Measurements from ENCODE around the gene PRMT1.
A peak's percentile ranks its signal among the peaks of the same experiment; 100 is the strongest.

PRMT1 gene

DNA sequence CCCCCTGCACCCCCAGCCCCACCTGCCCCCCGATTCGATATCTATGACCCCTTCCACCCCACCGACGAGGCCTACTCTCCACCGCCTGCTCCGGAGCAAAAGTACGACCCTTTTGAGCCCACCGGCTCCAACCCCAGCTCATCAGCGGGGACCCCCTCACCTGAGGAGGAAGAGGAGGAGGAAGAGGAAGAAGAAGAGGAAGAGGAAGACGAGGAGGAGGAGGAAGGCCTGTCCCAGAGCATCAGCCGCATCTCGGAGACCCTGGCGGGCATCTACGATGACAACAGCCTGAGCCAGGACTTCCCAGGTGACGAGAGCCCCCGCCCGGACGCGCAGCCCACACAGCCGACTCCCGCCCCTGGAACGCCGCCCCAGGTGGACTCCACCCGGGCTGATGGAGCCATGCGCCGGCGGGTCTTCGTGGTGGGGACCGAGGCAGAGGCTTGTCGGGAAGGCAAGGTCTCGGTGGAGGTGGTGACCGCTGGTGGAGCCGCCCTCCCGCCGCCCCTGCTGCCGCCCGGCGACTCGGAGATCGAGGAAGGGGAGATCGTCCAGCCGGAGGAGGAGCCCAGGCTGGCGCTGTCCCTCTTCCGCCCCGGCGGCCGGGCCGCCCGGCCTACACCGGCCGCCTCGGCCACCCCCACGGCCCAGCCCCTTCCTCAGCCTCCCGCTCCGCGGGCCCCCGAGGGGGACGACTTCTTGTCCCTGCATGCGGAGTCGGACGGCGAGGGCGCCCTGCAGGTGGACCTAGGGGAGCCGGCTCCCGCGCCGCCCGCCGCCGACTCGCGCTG lies 25.8 kb upstream of the PRMT1 start:
- no peak for DNase-seq (ENCODE audit: low read depth, low spot score)

DNA sequence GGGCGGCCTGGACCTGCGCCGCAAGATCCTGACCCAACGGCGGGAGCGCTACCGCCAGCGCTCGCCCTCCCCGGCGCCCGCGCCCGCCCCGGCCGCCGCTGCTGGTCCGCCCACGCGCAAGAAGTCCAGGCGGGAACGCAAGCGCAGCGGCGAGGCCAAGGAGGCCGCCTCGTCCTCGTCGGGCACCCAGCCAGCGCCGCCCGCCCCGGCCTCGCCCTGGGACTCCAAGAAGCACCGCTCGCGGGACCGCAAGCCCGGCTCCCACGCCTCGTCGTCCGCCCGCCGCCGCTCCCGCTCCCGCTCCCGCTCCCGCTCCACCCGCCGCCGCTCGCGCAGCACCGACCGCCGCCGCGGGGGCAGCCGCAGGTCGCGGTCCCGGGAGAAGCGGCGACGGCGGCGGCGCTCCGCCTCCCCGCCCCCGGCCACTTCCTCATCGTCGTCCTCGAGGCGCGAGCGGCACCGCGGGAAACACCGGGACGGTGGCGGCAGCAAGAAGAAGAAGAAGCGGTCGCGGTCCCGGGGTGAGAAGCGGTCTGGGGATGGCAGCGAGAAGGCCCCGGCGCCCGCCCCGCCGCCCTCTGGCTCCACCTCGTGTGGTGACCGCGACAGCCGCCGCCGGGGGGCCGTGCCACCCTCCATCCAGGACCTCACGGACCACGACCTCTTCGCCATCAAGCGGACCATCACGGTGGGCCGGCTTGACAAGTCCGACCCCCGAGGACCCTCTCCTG lies 25.1 kb upstream of the PRMT1 start:
- DNase-seq (ENCODE audit: low read depth, low spot score) = no peak

DNA sequence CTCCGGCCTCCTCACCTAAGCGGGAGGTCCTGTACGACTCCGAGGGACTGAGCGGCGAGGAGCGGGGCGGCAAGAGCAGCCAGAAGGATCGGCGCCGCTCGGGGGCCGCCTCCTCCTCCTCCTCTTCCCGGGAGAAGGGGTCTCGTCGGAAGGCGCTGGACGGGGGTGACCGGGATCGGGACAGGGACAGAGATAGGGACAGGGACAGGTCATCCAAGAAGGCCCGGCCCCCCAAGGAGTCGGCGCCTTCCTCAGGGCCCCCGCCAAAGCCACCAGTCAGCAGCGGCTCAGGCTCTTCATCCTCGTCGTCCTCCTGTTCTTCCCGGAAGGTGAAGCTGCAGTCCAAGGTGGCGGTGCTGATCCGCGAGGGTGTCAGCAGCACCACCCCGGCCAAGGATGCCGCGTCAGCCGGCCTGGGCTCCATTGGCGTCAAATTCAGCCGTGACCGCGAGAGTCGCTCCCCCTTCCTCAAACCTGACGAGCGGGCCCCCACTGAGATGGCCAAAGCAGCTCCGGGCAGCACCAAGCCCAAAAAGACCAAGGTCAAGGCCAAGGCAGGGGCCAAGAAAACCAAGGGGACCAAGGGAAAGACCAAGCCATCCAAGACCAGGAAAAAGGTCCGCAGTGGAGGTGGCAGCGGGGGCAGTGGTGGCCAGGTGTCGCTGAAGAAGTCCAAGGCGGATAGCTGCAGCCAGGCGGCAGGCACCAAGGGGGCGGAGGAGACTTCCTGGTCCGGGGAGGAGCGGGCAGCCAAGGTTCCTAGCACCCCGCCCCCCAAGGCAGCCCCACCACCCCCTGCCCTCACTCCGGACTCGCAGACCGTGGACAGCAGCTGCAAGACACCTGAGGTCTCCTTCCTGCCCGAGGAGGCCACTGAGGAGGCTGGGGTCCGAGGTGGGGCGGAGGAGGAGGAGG lies 24.3 kb upstream of the PRMT1 start:
- DNase-seq (ENCODE audit: low read depth, low spot score) = no peak

DNA sequence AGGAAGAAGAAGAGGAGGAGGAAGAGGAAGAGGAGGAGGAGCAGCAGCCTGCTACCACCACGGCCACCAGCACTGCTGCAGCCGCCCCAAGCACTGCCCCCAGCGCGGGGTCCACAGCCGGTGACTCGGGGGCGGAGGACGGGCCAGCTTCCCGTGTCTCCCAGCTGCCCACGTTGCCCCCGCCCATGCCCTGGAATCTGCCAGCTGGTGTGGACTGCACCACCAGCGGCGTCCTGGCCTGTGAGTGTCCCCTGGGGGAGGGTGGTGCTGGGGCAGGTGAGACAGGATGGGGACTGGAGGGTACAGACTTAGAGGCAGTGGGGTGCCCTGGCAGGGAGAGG lies 23.6 kb upstream of the PRMT1 start:
- DNase-seq (ENCODE audit: low read depth, low spot score) = no peak

DNA sequence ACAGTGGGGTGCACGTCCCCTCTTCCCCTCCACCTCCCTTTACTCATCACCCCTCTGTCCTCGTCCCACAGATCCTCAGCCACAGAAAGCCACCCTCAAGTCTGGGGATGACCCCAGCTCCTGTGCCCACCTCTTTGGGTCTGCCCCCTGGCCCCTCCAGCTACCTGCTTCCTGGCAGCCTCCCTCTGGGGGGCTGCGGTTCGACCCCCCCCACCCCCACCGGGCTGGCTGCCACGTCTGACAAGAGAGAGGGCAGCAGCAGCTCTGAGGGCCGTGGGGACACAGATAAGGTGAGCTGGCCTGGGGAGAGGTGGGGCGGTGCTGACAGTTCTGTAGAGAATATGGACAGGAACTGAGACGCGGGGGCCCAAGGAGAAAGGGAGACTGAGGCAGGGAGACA lies 22.5 kb upstream of the PRMT1 start:
- DNase-seq (ENCODE audit: low read depth, low spot score) = no peak

DNA sequence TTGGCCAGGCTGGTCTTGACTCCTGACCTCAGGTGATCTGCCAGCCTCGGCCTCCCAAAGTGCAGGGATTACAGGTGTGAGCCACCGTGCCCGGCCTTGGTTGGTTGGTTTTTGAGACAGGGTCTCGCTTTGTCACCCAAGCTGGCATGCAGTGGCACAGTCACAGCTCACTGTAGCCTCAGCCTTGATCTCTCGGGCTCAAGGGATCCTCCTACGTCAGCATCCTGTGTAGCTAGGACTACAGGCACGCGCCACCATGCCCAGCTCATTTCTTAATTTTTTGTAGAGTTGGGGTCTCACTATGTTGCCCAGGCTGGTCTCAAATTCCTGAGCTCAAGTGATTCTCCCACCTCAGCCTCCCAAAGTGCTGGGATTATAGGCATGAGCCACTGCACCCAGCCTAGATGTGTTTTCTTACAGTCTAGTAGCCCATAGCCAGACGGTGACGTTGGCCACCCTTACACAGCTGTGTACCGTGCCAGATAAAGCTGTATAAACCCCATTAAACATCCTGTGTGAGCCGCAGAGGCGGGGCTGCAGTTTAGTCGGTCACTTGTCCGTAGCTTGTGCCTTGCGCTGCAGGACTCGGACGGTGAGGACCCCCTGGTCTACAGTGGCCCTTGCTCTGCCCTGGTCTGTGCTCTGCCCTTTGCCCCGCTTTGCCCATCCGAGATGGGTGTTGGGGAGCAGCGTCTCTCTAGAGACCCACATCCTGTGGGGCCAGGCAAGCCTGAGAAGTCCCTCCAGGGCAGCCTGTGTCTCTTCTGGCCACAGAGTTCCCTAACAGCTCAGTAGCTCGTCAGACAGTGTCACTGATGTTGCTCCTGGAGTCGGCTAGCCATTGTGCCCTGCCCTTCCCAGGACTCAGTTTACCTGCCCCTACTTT lies 21.3 kb upstream of the PRMT1 start:
- DNase-seq (ENCODE audit: low read depth, low spot score) = no peak

DNA sequence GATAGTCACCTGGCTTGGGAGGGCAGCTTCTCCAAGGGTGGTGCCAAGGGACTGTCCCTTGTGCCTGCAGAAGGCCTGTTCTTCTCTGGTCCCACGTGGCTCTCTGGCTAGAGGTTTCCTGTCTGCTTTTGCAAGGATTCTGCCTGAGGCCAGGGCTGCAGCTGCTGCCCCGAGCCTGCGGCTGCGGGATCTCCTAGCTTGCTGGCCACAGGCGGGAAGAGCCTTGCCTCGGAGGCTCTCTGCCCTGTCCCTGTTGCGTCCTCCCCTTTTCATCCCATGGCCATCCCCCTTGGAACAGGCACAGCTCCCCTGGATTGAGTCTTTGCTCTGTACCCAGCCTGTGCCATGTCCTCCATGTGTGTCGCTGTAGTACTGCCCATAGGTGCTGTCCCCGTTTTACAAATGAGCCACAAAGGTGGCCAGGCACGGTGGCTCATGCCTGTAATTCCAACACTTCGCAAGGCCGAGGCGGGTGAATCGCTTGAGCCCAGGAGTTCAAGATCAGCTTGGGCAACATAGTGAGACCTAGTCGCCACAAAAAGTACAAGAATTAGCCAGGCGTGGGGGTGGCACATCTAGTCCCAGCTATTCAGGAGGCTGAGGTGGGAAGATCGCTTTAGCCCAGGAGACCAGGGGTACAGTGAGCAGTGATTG lies 20.5 kb upstream of the PRMT1 start:
- DNase-seq (ENCODE audit: low read depth, low spot score) = no peak

DNA sequence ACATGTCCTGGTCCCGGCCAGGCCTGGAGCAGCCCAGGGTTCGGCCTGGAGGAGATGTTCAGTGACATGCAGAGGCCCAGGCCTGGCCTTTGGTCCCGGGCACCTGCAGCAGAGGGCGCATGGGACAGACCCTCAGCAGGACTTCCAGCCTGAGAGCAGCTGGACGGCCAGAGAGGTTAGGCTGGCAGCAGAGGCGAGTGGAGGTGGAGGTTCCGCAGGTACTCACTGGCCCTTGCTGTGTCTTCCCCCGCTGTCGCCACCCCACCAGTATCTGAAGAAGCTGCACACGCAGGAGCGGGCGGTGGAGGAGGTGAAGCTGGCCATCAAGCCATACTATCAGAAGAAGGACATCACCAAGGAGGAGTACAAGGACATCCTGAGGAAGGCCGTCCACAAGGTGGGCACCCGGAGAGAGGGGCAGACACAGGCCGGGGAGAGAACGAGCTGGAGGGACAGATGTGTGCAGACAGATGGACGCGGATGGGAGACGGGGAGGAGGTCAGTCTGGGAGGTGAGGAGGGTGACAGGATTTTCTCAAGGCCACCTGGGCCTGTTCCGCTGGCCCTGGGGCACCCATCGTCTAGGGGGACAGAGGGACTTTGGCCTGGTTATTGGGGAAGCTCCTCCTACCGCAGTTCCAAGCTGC lies 19.5 kb upstream of the PRMT1 start:
- DNase-seq (ENCODE audit: low read depth, low spot score) = no peak

DNA sequence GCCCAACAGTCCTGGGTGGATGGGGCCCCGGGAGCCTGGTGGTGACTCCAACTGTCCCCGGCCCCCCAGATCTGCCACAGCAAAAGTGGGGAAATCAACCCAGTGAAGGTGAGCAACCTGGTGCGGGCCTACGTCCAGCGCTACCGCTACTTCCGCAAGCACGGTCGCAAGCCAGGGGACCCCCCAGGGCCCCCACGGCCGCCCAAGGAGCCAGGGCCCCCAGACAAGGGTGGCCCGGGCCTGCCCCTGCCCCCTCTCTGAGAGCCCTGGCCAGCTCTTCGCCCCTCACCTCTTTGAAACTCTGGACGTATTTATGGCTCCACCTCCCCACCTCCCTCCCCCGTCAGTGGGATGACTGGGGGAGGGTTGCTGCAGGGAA lies 18.9 kb upstream of the PRMT1 start:
- DNase-seq (ENCODE audit: low read depth, low spot score) = no peak

DNA sequence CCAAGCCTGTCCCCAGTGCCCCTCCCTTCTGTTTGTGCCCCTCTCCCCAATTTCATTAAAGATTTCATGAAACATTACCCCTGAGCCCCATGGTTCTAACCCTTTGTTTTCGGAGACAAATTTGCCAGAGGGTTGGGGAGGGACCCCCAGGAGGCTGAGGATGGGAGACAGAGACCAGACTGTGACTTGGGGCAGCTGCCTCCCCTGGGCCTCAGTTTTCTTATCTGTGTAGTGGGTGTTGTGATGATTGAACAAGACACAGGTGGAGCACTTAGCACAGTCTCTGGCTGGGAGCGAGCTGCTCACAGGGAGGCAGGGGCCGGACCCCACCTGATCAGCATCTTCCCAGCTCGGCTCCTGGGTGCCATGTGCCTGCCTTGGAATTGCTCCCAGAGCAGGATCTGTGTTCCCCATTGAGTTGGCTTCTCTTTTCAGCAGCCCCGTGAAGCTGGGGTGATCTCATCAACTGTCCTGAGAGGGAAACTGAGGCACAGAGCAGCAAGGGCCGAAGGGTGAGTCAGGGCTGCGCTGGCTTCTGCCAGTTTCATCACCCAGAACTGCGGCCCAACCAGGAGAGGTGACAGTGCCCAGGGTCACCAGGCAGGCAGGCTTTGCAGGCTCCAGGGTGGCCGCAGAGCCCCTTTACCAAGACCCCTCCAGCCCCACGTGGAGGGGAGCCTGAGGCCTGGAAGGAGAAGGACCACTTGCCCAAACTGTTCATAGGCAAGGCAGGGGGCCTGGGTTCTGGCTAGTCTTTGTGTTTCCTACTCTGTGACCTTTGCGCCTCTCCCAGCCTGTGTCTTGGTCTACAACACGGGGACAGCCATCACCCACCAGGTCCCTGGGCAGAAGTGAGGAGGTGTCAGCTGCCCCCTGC lies 18.3 kb upstream of the PRMT1 start:
- DNase-seq (ENCODE audit: low read depth, low spot score) = no peak

DNA sequence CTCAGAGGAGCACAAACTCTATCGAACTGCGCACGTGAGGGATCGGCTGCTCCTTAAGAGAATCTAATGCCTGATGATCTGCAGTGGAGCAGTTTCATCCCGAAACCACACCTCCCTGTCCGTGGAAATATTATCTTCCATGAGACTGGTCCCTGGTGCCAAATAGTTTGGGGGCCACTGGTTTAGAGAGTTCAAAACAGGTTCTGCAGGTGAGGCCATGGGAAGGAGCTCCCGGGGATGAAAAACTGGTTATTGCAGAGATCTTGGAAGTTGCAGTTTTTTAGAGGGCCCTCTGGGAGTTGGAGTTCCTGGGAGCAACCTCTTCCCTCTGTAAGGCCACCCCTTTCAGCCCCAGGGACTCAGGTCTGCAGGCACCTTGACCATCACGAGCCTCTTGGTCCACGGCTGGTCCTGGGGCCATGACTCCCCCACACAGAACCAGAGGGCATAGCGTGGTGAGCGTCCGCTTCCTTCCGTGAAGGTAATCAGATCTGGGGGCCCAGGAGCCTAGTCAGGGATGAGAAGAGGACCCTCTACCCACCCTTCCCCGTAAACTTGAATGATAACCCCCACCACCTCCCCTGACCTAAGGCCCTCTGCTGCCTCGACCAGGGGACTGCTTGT lies 16.6 kb upstream of the PRMT1 start:
- no peak for DNase-seq (ENCODE audit: low read depth, low spot score)

DNA sequence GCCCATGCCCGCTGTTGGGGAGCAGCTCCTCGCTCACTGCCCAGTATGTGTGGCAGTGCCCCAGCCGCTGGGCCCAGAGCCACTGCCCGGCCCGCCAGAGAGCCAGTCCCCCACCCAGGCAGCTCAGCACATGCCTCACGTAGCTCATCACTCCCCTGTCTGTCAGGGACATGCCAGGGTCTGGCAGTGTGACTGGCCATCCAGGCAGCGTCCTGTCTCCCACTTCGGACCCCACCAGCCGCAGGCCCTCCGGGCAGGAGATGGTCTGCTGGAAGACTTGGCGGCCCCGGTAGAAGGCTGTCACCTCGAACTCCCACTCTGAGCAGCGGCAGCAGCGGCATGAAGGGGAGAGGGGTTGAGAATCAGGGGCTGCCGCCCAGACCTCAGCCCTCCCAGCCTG lies 15.1 kb upstream of the PRMT1 start:
- DNase-seq (ENCODE audit: low read depth, low spot score) = no peak

DNA sequence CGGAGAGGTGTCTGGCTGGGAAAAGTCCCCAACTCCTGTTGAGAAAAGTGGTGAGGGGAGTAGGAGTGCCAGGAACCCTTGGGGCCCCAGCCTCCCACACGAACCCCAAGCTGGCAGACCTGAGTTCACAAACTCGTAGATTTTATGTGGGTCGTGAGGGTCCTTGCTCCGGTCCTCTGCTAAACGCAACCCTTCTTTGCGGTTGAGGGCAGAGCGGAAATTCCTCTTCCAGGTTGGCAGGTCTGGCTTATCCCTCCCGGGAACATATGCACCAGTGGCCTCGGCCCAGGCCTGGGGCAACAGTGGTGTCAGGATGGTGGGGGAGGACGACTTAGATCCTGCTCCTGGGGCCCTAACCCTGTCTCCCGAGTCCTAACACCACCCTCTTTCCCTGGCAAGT lies 13.8 kb upstream of the PRMT1 start:
- DNase-seq (ENCODE audit: low read depth, low spot score) = no peak

DNA sequence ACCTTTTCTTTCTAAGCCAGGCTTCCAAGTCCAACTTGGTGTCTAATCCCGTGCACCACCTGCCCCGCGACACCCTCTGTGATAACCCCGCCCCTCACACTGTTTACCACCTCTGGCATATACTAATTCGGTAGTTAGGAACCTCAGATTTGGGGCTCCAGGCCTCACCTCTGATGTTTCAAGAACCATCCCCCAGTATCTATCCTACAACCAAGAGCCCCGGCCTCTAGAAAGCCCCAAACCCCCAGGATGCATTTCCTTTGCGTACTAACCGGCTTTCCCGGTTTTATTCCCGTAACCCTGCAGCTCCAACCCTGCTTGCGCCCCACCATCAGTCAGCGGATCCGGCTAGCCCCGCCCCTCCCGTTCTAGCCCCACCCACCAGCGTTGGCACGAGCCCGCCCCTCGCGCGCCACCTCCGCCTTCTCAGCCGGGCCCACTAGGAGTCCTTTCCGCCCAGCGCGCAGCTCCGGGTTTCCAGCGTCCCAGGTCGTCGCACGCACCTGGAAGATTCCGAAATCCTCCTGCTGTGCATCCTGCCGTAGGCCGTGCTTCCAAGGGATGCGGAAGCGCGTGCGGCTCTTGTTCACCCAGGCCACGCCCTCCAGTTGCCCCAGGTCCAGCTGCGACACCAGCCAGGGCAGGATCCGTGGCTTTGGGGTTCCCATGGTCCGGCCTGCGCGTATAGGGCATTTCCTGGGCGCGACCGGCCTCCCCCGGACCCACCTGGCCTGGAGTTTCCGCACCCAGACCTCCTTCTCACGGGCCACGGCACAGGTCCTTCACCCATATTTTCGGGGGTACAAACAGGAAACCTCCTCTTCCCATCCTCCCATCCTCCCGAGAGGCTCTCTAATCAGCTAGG lies 12.7 kb upstream of the PRMT1 start:
- DNase-seq (ENCODE audit: low read depth, low spot score) = peak; percentile 94

DNA sequence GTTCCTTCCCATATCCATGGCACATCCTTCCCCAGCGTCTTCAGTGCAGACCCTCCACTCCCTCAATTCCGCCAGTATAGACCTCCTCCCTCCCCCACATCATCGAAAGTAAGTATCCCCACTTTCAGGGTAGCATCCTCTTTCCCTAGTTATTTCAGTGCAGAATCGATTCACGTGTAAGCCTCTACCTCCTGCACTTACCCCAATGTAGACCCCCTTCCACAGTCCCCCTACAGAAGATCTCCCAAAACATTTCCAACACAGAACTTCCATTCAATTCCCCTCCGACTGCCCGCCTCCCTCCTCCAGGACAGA lies 12.1 kb upstream of the PRMT1 start:
- DNase-seq (ENCODE audit: low read depth, low spot score) = no peak

DNA sequence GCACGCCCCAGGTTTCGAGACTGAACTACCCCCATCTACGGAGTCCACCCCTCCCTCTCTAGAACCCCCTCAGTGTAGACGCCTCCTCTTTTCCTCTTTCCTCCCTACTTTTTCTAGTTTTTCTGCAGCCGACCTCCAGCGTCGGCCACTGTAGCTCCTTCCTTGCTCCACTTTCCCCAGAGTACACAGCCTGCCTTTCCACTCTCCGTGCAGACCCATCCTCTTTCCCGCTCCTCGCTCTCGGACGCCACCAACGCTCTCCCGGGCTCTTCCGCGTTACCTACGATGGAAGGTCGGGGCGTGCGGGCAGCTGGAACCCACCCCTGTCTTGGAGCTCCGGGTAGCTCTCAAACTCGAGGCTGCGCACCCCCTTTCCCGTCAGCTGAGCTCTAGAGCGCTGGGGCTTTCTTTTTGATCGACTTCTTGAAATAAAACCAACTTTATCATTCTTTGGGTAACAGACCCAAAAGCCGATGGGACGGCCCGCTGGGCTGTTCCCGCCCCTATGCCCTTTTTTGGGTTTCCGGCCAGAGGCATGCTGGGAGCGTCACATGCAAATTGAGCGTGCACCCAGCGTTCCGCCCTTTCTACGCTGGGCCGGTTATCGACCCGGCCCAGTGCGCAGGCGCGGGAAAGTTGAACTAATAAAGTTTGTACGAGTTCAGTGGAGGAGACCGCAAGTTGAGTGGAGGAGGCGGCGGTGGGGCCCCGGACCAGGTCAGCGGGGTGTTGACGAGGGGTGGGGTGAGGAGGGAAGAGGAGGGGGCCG lies 11.5 kb upstream of the PRMT1 start, which contains the start of the genes BCL2L12 and IRF3:
BCL2L12 (plus strand) TSS at position 583 of the 769 bp plus-strand sequence. CDS start 760 bp downstream, outside the sequence.
IRF3 (minus strand) TSS at position 507 of the 769 bp plus-strand sequence. CDS start 1,019 bp downstream, outside the sequence.
- peak; percentile 96 for DNase-seq (ENCODE audit: low read depth, low spot score)

DNA sequence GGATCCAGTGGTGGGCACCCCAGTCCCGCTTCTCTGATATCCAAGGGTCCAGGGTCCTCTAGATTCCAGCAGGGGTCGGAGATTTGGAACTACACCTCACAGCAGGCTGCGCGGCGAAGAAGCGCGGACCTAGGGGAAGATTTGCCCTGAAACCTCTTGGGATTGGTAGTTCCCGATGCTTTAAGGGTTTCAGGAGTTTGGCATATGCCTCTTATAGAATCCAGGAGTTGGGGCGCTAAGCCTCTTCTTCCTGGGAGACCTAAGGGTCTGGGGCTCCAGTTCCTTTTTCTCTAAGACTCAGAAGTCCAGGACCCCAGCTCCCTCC lies 11.0 kb upstream of the PRMT1 start:
- no peak for DNase-seq (ENCODE audit: low read depth, low spot score)
